ENCODE measurements around the gene RCBTB1.
"Not testable (repeated sequence)": the region's sequence is repeated elsewhere in the genome, so short reads cannot be mapped to it uniquely, and the experiment has no call there.

Gene RCBTB1

DNA sequence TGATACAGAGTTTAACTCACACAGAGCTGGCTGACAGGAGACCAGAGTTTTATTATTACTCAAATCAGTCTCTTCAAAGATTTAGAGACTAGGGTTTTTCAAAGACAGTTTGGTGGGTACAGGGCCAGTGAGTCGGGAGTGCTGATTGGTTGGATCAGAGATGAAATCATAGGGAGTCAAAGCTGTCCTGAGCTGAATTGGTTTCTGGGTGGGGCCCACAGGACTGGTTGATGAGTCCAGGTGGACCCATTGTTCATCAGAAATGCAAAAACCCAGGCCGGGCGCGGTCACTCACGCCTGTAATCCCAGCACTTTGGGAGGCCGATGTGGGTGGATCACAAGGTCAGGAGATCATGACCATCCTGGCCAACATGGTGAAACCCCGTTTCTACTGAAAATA is 17.3 kb upstream of the RCBTB1 start:
- DNase-seq, result not testable (repeated sequence)

DNA sequence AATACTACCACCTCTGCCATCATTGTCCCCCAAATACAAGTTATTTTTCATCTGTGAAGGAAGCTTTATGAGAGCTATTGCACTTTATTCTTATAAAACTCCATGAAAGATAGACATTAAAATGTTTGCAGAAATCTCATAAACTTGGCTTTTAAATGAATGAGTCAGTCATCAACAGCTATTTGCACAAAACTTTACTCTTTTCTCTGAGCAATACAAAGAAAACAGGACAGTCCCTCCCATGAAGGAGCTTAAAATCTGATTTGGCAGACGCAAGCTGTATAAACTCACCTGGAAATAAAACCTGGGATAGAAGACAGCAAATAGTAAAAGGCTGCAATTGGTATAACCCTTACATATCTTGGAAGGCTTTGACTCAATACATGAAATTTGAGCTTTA is 16.6 kb upstream of the RCBTB1 start:
- DNase-seq, result no peak

DNA sequence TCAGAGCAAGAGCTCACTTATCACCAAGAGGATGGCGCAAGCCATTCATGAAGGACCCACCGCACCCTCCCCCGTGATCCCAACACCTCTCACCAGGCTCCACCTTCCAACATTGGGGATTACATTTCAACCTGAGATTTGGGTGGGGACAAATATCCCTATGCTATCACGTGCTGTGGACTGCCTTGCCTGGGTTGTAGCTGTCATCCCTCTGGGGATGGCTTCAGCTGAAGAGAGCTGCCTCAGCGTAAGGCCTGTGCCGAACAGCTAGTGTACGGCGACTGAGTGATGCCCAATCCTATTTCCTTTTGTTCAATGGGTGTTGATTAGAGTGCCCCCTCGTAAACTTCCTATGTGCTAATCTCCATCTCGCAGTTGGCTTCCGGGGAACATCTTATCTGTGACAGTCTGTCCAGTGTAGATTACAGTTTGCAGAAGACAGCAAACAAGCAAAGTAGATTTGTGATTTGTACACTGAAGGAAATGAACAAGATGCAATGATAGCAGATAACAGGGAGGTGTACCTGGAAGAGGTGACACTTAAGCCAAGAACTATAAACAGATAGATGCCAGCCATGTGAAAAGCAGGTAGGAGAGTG is 11.8 kb upstream of the RCBTB1 start:
- DNase-seq, result no peak

DNA sequence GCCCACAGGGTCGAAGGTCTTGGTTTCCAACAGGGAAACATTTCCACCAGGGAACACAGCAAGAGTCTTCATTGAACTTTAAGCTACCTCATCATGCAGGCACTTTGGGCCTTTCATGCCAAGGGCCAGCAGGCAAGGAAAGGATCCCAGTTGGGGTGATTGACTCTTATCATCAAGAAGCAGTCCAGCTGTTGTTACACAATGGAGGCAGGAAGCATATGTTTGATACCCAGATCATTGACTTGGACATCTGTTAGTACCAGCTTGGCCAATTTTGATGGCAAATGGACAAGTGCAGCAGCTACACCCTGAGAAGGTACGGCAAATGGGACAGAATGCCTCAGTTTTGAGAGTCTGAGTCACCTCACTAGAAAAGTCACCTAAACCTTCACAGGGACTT is 10.9 kb upstream of the RCBTB1 start:
- DNase-seq, result no peak

DNA sequence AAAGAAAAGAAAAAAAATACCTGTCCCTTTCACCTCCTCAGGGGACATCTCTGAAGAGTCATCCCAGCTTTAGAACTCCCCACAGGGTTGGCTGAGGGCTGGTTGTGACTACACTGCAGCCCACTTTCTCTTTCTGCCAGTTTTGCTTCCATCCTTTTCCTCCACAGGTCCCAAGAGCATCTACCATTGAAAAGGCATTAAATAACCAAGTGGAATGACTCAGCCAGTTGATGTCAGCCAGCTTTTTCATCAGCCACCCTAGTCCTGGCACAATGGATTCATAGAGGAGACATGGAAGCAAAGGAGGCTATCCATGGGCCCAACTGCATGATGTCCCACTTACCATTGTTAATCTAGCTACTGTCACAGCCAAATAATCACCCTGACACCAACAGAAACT is 9.2 kb upstream of the RCBTB1 start:
- DNase-seq, result no peak

DNA sequence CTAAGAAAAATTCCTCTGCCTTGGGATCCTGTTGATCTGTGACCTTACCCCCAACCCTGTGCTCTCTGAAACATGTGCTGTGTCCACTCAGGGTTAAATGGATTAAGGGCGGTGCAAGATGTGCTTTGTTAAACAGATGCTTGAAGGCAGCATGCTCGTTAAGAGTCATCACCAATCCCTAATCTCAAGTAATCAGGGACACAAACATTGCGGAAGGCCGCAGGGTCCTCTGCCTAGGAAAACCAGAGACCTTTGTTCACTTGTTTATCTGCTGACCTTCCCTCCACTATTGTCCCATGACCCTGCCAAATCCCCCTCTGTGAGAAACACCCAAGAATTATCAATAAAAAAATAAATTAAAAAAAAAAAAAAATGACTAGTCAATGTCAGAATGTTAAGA is 8.5 kb upstream of the RCBTB1 start:
- not testable (repeated sequence) for DNase-seq

DNA sequence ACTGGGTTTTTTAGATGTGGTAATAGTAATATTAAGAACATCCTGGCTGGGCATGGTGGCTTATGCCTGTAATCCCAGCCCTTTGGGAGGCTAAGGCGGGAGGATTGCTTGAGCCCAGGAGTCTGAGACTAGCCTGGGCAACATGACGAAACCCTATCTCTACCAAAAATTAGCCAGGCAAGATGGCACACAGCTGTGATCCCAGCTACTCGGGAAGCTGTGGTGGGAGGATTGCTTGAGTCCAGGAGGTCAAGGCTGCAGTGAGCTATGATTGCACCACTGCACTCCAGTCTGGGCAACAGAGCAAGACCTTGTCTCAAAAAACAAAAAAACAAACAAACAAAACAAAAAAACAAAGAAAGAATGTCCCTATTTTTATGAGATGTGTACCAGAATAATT is 5.4 kb upstream of the RCBTB1 start:
- not testable (repeated sequence) for DNase-seq

DNA sequence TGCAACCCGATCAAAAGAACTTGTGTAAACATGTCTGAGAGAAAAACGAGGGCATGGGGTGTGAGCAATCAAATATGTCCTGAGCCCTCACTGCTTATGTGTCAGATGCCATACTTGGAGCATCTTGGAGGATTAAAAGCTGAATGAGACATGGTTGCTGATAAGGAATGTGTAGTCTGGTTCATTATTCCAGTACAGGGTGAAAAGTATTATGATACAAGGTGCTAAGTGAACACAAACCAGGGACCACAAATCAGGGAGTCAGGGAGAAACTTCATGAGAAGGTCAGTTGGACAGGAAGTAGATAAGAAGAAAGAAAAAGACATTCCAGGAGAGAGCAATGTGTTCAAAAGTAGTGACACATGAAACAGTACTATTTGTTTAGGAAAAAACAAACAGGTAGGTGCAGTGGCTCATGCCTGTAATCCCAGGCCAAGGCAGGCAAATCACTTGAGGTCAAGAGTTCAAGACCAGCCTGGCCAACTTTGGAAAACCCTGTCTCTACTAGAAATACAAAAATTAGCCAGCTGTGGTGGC is 2.0 kb upstream of the RCBTB1 start:
- DNase-seq, result no peak

DNA sequence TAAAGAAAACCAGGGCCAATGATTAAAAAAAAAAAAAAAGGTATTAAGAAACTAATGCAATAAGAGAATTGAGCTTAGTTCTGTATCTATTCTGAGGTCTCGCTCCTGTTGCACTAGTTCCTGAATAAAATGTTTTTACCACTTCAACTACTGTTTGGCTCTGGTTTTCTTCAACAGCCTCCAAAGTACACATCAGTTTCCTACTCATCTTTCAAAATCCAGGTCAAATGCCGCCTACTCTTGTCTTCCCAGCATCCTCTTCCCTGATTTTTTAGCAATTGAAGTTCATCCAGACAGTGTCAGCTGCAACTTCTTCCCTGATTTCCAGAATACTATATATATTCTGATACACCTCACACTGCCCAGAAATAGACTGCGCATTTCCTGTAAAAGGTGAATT is 1.4 kb upstream of the RCBTB1 start:
- DNase-seq, result no peak

DNA sequence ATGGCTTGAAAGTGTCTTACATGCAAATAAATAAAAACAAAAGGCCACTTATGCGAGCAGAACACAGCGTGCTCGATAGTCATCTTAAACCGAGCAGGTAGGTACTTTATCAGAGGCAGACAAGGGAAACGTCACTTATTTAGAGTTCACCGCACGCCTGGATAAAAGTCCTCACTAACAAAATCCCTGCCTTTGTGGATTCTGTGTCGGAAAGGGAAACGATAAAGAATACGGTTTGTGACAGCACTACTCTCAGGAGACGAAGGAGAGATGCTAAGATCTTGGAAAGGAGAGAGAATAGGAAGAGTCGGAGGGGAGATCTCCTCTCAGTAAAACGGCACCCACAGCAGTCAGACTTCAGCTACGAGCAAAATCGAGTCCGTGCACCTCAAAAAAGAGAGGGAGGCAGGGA is 581 bp downstream of the RCBTB1 start:
- peak; percentile 39 for DNase-seq

DNA sequence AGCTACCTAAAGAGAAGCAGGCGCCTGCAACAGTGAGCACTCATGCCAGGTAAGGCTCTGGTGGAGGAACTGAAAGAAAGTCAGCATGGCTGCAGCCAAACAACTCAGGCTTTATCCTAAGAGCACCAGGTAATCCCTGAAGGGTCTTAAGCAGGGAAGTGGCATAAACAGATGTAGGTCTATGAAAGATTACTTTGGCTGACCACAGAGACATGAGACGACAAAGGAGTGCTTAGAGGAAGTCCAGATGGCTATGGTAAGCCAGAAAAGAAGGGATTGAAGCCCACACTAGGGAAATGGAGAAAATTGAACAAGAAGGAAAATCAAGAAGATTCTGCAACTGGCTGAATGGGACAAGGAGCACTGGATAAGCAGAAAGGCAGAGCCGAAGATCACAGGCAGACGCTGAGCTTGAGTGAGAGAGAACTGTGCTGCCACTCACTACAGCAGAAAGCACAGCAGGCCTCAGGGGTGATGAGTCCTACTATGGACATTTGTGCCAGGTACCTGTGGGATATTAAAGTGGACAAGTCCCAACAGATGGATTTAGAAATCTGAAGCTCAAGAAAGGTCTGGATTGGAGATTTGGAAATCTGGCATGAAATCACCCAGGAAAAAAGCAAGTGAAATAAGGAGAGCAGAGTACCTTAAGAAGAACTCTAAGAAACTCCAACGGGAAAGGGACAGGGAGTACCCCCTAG is 4.2 kb downstream of the RCBTB1 start:
- DNase-seq, result no peak

DNA sequence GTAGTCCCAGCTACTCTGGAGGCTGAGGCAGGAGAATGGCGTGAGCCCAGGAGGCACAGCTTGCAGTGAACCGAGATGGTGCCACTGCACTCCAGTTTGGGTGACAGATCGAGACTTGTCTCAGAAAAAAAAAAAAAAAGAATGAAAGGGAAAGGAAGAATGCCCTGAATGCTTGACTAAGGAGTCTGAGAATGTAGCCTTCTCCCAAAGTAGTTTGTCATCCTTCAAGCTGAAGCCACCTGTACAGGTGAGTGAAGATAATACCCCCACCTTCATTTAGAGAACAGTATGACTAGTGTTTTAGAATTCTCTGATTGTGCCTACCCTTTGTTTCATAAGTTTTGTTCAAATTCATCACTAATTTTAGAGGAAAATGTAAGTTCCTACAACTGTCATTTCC is 5.9 kb downstream of the RCBTB1 start:
- DNase-seq, result no peak

DNA sequence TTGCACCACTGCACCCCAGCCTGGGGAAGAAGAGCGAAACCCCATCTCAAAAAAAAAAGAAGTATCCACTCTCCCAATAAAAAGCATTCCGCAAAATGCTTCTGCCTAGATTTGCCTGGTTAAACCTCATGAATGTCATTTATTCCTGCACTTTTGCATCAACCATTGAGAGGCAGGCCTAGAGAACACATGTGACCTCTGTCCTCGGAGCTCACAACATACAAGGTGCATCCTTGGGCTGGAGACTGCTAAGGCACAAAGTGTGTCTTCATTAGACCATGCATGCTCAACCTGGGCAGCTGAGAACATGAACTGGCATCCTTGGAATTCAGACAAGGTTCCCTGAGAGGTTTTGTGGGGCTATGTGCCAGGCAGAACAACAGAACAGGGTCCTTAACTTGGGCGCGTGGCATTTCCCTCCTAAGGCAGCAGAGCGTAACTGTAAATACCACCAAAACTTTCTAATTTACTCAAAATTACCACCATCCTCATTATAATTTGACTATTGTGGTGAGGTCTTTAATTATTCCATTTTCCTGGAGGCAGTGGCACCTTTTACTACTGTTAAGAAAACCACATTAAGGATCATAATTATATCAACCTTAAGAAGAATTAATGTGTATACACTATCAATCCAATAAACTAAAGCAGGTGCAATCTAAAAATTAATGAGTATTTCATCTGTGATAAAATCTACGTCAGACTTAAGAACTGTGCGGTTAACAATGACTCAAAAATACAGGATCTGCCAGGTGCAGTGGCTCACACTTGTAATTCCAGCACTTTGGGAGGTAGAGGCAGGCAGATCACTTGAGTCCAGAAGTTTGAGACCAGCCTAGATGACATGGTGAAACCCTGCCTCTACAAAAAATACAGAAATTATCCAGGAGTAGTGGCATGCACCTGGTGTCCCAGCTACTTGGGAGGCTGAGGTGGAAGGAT is 13.8 kb downstream of the RCBTB1 start:
- DNase-seq, result no peak

DNA sequence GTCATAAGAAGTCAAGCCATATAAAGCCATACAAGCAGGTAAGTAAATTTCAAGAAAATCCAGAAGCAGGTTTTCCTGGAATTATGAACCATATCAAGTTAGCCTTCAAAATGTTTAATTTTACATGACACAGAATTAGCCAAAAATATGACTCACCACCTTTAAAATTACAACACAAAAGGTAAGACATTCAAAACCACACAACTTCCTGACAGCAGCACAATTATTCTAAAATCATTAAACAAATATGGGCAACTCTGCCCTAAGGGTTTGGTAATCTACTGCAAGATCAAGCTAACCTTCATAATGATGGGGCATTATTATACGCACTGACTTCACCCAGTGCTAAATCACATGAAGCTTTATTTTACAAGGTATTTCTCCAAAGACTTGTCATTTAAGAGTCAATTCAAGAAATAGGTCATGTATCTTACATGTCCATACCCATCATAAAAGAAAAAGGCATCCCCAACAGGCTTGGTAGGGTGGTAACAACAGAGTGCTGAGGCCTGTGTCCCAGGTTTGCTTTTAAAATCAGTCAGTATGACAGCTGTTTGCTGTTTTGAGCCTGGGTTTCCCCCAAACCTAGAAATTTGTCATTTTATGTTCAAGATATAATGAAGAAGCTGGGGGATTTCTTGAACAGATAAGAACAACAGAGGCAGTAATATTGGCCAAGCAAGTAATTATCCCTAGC is 15.2 kb downstream of the RCBTB1 start:
- peak; percentile 66 for DNase-seq

DNA sequence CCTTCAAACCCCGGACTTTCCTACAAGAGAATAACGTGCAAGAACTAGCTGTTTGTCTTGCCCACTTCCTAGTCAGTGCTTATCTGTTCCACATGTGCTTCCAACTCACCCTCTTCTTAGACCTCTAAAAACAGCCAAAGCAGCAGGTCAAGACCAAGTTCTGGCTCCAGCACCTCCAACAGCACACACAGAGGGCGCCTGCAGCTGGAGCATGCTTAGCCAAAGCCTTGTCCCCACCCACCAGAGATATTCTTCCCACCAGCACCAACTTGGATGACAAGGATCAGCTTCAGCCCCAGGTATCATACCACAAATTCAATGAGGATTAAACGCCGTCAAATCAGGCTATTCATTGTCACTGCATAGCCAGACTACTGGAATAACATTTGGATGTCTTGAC is 17.9 kb downstream of the RCBTB1 start:
- DNase-seq, result no peak

DNA sequence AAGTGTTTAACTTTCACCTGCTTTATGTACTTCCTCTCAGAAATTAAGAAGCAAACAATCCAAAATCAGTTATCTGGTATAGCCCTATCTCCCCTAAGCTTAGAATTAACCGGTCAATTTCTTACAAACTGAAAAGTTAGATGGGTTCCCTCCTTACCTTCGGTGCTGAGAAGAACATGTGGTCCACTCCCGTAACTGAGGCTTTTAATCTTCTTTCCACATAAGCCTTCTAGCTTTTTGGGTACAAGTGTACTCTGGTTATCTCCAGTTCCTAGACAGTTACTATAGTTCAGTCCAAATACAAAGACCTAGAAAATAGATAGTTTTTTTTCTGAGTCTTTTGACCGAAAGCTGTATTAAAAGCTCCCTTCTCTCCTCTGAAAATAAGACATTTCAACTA is 18.9 kb downstream of the RCBTB1 start:
- no peak for DNase-seq

DNA sequence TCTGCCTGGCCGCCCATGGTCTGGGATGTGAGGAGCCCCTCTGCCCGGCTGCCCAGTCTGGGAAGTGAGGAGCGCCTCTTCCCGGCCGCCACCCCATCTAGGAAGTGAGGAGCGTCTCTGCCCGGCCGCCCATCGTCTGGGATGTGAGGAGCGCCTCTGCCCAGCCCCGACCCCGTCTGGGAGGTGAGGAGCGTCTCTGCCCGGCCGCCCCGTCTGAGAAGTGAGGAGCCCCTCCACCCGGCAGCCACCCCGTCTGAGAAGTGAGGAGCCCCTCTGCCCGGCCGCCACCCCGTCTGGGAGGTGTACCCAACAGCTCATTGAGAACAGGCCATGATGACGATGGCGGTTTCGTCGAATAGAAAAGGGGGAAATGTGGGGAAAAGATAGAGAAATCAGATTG is 19.9 kb downstream of the RCBTB1 start:
- DNase-seq, result not testable (repeated sequence)

DNA sequence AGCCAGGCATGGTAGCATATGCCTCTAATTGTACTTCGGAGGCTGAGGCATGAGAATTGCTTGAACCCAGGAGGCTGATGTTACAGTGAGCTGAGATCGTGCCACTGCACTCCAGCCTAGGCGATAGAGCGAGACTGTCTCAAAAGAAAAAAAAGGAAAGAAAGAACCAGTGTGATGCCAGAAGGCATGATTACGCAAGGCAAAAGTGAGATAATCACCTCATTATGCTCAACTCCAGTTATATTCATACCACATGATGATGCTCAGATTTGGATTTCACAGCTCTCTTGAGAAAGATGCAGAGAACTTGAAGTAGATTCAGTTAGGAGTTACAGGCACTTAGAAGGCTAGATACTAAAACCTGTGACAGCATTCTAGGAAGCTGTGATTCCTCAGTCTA is 21.8 kb downstream of the RCBTB1 start:
- DNase-seq, result no peak

DNA sequence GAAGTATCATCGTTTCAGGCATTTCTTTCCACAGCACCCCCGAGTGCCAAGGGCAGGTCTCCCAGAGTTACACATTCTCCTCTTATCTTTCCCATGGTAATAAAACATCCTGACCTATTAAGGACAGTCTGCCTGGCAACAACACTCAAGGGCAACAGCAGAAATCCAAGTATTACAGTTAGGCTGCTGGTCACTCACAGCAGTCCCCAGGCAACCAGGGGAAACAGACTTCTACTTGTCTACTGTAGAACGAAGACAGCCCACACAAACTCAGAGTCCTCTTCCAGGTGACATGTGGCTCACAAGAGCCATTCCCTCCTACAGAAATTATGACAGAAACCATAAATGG is 24.3 kb downstream of the RCBTB1 start:
- DNase-seq, result no peak

DNA sequence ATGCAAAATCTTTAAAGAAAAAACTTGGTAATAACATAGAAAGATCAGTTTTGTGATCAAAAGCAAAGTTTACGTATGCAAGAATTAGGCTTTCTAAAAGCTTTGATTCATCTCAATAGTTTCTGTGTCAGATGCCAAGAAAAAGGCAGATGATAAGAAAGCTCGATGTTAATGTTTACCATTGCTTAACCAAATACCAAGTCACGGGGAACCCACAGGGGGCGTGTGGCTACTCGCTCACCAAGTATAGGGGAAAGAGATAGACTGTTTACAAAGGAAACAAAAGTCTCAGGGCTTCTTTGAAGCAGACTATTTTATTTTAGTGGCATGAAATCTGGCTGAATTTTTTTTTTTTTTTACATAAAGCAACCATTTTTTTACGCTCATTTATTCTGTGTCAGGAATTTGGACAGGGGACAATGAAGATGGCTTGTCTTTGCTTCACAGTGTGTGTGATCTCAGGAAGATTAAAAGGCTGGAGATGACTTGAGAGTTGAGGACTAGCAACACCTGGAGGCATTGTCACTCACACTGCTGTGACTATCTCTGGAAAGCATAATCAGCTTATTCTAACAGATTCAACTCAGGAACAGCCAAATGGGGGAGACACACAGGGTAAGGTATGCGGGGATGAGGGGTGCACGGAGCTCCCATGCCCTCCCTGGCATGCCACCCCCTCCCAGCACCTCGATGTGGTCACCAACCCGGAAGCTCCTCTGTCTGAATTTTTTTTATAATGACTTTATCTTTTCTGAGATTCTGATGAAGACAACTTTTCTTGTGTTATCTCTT is 24.9 kb downstream of the RCBTB1 start:
- DNase-seq, result peak; percentile 32

DNA sequence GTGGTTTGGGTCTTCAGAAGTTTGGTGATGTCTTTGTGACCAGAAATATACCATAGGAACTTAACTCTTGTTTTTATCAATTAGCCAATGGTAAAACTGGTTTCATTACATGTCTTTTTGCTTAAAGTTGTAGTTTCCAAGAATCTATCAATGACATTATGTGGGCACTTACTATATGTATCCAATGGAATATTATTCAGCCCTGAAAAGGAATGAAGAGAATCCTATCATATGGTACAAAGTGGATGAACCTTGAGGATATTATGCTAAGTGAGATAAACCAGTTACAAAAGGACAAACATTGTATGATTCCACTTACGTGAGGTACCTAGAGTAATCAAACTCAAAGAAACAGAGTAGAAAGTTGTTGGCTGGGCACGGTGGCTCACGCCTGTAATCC is 26.4 kb downstream of the RCBTB1 start:
- DNase-seq, result no peak

DNA sequence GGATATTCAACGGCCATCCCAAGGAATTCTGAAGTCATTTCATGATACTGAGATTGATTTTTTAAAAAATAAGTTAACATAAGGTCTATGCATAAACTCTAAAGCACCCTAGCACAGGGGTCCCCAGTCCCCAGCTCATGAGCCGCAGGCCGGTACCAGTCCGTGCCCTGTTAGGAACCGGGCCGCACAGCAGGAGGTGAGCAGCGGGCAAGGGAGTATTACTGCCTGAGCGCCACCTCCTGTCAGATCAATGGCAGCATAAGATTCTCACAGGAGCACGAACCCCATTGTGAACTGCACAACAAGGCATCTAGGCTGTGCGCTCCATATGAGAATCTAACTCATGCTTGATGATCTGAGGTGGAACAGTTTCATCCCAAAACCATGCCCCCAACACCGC is 31.0 kb downstream of the RCBTB1 start:
- no peak for DNase-seq

All from NCI-H69 (cell line).